GM18519 (cell line): ENCODE results near the gene SH3TC2.

Source experiments
- ATAC-seq: cut with Tn5 transposase; IDR thresholded peaks from one replicate; pipeline ENCODE4 v1.9.1; 2021; ENCODE audit warnings: mild to moderate bottlenecking, moderate library complexity; ENCODE audit not compliant: unreplicated experiment, low FRiP score

Gene SH3TC2

DNA sequence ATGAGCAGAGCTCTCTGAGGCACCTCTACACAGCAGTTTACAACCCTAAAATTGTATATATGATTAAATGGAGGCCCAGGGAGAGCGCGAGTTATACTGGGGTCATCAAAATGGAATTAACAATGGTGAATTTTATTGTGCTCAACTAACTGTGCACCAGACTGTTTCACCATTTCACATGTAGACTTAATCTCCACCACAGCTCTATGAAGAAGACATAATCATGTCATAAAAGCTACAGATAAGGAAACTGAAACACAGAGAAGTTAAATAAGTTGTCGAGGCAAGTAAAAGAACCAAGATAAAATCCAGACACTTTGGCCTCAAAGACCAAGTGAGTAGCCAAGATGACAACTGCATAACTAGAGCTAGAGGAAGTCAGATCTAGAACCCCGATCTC, 1.5 kb downstream of the SH3TC2 start:
- ATAC-seq = no peak

DNA sequence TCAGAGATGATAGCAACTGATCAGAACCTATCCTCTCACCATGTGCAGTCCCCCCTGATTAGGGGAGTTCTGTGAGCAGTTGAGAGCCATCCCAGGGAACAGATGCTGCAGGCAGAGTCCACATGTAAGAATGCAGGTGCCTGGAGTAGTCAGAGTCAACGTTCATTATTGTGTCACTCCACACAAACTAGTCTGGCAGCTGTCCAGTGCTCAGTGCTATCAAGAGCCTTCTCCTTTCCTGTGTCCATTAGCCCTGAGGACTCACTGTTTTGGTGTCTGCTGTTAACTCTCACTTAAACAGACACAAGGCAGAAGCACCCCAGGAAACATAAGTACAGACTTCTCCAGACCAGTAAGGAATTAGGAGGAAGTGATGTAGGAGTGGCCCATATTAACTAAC, 2.5 kb downstream of the SH3TC2 start:
- ATAC-seq = no peak

DNA sequence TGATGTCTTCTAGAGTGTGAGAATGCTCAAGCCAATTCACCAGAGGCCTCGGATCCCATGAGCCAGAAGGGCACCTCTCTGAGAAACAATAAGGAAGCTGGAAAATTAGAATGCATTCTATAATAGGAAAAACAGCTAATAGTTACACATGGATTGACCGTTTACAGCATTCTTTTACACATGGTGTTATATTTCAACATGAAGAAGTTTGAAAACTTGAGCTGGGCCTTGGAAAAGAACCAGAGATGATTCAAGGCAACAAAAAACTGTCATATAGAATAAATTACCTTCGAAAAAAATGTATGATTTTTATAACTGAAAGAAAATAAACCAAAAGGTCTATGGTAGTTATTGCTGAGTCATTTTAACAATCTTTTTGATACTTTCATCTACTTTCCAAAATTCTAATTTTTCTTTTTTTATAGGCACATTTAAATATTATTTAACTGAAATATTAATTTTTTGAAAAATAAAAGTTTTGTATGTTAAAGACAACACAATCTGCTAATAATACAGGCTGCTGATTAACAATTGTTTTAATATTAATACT, 6.2 kb downstream of the SH3TC2 start:
- ATAC-seq = no peak

DNA sequence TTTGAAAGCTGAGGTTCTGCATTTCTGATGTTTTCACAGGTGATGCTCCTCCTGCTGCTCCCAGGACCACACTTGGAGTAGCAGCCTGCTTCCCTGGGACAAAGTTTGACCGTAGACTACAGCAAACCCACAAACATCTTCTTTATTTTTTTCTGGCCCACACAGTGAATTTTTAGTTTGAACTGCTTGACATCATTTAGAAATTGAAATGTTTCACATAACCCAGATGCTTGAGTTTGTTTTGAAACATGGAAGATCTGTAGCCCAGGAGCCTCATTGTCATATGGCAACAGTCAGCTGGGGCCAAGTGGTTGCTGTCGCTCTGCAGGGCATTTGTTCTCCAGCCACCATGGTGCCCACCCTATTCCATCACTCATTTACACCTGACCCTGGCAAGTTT, 8.4 kb downstream of the SH3TC2 start:
- ATAC-seq = no peak

DNA sequence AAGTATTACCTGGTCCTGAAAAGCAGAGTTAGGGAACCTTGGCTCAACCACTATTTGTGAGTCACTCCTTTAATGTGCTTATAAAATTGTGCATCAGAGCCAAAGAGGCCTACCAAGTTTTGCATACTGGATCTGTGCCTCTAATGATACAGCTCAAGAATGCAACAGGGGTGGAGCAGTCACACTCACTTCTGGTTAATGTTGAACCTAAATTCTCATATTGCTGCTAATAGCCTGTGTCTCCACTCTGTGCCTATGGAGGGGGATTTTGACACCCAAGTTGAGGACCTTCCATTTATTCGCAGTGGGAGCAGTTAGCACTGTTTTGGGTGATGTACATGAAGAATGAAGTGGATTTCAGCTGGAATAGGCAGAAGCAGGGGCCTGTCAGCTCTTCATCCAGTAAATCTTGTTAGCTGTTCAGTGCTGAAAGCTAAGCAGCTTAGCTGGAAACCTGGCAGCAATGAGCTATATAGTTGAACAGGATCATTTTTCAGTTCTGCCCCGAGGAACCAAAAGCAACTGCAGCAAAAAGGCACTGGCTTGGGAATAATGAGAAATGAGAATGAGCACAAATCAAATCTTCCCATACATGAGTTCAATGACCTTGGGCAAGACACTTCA, 9.7 kb downstream of the SH3TC2 start:
- no peak for ATAC-seq

DNA sequence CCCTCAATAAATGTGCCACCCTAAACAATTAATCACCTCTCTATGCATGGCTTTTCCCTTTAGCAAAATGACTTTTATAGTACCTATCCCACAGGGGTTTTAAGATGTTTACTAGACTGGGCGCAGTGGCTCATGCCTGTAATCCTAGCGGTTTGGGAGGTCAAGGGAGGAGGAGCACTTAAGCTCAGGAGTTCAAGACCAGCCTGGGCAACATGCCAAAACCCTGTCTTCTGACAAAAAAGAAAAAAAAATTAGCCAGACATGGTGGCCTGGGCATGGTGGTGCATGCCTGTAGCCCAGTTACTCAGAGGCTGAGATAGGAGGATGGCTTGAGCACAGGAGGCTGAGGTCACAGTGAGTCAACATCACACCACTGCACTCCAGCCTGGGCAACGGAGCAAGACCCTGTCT, 13.5 kb downstream of the SH3TC2 start:
- no peak for ATAC-seq

DNA sequence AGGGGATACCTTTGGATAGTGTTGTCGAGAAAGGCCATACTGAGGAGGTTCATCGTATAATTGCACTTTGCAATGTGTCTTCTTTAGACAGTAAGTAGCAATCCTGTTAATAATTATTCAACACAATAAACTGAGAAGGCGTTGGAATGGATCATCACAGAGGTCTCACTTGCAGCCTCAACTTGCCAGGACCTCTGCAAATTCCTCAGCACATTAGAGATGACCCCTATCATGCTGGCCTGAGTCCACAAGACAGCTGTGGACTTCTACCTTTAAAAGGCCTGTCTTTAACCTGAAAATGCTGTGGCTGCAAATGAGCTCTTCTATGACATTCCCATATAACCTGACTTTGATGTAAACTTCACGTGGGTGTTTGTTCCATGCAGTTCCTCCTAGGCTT, 14.1 kb downstream of the SH3TC2 start:
- no peak for ATAC-seq

DNA sequence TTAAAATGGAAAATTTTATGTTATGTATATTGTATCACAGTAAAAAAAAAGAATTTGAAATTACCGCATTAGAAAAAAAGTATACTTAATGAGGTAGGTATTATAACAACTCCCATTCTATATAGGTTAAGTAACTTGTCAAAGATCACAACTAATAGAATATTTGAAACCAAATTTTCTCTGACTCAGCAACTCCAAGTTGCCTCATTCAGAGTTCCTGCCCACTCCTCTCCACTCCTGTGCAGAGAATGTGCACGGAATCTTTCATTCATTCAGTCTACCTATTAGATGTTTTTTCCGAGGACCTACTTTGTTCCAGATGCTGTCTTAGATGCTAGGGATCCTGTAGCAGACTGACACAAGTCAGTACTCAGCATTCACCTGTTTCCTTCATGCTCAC, 15.4 kb downstream of the SH3TC2 start:
- ATAC-seq = no peak

DNA sequence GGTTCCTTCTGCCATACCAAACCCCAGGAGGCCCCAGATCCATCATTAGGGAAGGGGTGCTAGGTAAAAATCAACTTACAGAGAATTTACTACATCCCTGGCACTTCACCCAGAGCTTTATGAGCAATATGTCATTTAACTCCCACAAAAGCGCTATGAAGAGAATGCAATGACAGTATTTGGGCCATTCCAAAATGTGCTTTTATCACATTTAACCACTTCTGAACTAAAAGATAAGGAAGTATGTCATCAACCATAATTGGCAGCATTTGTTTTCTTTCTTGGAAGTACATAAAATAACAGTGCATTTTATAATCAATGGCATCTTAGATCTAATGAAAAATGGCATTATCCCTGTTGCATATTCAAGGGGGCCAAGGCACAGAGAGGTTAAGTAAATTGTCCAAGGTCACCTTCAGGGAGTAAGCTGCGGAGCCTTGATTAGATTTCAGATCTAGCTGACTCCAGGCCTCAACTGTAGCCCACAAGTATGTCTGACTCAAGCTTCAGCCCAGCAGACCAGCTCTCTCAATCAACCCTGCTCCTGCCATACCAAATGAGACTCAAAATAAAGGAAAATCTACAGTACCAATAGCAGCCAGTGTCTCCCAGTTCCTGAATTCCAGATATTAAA, 16.5 kb downstream of the SH3TC2 start:
- ATAC-seq = no peak

DNA sequence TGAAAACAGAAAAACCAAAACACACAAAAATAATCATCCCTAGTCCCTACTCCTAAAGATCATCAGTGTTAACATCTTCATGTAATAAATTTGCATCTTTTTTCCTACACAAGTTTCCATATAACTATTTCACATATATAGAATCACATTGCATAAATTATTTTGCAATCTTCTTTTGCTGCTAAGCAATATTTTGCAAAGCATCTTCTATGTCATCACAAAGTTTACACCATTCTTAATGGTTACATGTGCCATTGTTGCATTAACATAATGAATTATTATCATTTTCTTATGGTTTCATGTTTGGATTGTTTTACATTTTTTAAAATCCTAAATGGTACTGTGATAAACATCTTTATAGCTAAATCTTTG, 17.8 kb downstream of the SH3TC2 start:
- ATAC-seq = no peak

DNA sequence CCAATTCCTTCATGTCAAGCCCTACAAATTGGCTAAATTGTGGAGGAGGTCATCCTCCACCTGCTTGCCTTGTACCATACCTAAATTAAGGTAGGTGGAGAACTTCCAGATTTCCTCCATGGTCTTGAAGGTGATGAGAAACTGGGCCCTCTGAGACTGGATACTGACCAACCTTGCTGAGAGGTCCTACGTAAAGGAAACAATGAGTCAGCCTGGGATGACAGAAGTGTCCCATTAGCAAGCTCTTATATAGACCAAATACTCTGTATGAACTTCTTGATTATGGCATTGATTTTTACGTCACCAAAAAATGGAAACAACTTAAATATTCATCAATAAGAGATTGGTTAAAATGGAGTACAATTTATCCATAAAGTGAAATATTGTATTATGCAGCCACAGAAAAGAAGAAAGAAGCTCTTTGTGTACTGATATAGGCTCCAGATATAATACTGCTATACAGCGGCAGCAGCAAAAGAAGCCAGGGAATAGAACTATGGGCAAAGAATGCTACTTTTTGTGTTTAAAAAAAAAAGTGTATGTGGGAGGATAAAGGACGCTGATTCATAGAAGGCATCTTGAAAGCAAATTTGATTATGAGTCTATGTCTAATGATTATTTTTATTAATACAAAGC, 18.3 kb downstream of the SH3TC2 start:
- ATAC-seq = no peak

DNA sequence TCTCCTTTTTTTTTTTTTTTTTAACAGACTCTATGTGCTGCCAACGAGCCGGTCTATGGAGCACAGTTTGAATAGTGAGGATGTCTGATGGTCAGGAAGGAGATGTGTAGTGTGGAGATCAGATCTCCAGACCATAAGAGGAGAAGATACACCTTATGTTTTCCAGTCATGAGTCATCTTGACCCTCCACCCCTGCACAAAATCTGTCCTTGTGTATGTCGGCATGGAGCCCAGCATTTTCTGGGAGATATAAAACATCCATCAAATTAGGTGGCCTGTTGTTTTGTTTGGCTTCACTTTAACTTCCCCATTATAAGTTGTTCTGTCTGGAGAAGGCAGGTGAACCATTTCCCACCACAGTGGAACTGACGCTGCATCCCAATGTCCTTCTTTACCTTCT, 19.2 kb downstream of the SH3TC2 start:
- ATAC-seq = no peak

DNA sequence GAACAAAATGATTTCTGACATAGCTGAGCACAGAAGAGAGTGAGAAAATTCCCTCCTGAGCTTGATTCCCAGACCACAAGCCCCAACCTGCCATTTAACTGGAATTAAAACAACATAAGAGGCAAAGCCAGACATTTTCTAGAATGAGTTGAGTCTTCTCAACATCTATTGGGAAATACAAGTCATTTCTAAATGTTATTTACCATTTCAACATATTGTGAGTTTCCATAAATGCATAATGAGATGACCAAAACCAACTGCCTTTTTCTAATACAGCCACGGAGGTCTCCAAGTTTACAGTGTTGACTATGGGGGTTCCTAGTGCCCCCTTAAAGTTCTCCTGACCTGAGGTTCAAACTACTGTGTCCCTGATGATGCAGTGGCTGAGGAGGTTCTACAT, 20.0 kb downstream of the SH3TC2 start:
- ATAC-seq = no peak

DNA sequence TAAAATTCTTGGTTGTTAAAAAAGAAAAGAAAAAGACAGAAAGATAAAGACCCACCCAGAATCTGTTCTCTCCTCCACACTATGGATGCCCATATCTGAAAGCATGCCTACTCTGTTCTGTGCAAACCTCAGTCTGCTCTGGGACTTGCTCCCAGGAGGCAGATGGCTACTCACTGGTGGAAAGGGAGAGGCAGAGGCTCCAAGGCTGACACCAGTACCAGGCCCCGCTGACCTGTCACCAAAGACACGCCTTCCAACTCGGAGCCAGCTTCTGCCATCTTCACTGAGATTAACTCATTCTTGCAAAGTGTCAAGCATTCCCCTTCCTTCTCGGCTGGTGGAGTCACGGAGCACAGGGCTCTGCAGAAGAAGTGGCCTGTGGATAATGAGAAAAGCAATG, 21.6 kb downstream of the SH3TC2 start:
- no peak for ATAC-seq

DNA sequence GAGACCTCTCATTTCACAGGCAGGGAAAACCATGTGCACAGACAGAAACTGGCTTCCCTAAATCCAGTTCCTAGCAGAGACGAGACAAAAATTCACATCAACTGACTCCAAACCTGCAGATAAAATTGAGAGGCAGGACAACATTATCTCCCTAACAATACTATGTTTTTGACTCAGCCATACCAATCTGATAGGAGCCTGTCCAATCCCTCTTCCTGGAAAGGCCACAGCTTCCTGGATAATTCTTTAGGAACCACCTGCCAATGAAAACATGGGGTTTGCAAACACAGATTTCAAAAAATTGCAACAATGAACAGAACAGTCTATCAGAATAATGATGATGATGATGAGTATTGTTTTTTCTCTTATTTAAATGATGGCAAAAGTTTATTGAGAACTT, 22.4 kb downstream of the SH3TC2 start:
- no peak for ATAC-seq

DNA sequence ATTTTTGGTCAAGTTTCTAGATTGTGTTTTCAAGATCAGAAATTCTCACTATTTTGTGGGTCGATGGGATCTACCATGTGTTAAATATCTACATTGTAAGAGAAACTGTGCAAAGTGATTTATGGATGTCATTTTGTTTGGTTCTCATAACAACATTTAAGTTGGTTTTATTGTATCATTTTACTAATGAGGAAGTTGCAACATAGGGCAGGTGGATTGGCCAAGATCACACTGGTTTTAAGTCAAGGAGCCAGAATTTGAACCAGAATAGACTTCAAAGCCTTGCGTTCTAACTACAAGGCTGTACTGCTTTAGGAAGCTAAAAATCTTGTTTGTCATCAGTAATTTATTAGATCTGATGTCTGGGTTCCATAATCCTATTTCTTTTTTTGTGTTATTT, 23.4 kb downstream of the SH3TC2 start:
- no peak for ATAC-seq

DNA sequence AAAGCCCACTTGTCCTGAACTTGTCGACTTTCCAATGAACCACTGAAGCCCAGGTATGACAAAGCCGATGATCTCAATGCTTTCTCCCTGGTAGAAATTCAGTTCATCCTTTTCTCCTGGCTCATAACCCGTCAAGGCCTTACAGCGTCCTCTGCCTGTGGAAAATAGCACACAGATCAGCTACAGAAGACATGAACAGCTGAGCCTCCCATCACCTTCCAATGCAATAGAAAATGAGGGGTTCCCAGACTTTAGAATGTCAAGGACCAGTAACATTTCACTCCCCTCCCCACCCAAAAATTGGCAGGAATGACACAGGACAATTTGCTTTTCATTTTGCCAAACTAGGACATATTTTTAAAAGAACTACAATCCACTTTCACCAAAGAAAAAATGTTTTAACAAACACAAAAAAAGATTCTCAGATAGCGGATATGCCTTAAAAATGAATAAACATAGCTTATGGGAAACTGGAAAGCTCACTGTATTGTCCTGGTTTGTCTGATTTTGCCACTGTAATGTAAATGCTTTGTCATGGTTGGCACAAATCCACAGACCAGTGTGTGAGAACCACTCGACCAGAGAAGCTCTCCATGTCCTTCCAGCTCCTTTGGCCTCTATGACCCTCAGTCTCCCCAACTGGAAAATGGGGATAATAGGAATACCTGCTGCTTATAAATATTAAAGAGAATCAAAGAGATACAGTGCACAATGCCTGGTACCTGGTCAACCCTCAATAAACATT, 24.4 kb downstream of the SH3TC2 start:
- no peak for ATAC-seq

DNA sequence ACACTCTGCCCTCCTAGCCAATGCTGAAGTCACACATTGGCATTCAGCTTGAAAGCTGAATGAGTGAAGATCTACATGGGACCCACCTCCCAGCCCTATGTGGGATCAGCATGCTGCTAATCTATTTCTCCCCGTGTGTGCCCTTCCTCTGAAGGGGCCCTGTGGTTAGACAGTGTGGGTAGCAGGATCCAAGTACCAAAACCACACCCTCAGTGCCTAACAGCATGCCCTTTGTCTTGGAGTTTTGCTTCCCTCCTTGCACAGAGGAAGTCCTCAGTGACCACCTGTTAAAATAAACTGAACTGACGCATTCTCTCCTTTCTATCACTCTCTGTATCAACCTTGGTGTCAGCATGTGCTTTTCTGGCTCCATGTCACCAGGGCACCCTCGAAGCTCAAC, 25.0 kb downstream of the SH3TC2 start:
- no peak for ATAC-seq

DNA sequence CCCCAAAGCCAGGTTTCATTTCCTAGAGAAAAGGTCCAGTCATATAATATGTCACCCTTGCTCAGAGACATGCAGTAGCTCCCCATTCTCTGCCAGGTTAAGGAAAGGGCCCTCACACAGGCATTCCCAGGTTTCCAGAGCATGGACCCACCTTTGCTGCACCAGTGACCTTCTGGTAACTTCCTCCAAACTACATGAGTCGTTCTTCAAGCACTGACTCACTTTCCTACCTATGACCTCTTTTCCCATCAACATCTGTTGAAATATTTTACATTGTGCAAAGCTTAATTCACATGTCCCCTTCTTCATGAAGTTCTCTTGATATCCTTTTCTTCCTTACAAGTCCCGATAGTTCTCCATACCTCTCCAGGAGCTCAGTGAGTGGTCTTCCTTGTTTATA, 25.9 kb downstream of the SH3TC2 start:
- ATAC-seq = no peak

DNA sequence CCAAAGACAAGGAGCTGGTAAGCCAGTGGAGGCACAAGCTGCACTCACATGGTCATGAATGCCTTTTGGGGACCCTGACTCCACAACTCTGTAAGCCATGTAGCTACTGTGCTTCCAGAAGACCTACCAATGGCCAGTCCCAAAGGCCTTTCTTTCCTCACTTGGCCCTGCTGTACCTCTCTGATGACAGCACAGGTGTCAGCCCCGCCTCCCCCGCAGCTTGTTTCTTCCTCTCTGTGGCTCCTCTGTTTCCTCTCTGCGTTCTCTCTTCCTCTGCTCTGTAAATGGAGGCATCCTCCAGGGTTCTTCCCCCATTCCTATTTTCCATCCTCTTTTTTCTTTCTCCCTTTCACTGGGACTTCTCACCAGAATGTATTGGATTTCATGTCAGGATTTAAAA, 26.7 kb downstream of the SH3TC2 start:
- no peak for ATAC-seq

DNA sequence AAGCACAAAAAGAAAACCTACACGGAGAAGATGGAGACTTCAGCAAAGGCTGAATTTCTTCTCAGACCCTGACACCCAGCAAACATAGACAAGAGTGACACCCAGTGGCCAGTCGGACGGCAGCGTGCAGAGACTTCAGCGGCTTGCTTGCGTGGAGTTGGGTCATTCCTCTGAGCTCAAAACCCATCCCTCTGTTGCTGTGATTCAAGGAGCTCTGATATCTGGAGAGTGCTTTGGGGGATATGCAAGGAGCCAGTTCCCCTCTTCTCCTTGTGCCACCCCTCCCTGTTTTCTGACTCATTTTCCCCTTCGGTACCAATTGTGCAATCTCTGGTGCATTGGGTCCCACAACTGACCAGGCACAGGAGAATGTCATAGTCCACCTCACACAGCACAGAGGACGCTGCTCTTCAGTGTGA, 27.5 kb downstream of the SH3TC2 start:
- no peak for ATAC-seq
